ENCODE results near the gene MRPL44.

GRCh38 chr2:223914324-223914723, 42.9 kb upstream of the MRPL44 start:
- TF ChIP-seq CTCF (IDR thresholded peaks at IDR 0.05; ENCODE audit: low read depth, low read length) (no peak), EZH2phosphoT487 (IDR thresholded peaks at IDR 0.05; ENCODE audit: low read depth) (no peak)

Measured in OCI-LY3 (cell line).